ENCODE results near the gene RAP2C.

DNA sequence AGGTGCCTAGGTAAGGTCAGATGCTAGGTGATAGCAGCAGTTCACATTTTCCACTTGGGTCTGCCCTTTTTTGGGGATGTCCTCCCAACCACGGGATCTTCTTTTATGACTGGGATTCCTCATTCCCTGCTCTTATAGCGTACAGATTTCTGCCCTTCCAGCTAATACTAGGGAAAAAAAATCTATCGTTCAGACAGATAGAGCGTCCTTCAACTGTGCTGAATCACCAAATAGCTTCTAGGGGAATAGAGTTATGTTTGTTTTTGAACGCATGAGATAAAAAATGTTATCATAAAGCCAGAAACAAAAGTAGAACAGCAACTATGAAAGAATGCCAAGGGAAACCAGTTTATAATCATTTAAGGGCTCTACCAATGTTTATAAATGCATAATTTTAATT, 13.0 kb downstream of the RAP2C start:
- TF ChIP-seq, protein P1, sequence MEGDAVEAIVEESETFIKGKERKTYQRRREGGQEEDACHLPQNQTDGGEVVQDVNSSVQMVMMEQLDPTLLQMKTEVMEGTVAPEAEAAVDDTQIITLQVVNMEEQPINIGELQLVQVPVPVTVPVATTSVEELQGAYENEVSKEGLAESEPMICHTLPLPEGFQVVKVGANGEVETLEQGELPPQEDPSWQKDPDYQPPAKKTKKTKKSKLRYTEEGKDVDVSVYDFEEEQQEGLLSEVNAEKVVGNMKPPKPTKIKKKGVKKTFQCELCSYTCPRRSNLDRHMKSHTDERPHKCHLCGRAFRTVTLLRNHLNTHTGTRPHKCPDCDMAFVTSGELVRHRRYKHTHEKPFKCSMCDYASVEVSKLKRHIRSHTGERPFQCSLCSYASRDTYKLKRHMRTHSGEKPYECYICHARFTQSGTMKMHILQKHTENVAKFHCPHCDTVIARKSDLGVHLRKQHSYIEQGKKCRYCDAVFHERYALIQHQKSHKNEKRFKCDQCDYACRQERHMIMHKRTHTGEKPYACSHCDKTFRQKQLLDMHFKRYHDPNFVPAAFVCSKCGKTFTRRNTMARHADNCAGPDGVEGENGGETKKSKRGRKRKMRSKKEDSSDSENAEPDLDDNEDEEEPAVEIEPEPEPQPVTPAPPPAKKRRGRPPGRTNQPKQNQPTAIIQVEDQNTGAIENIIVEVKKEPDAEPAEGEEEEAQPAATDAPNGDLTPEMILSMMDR (optimal IDR thresholded peaks at IDR 0.05 in 1 of 3, IDR thresholded peaks at IDR 0.05 in 1 of 3, conservative IDR thresholded peaks at IDR 0.05 in 1 of 3; ENCODE audit: extremely low read depth in 1 of 3, insufficient read depth in 2 of 3, low read length in 3 of 3): no peak
- no peak for TF ChIP-seq EZH2 (IDR thresholded peaks at IDR 0.05; ENCODE audit: low read length)
